ENCODE data around the gene P2RY6.

Gene P2RY6

DNA sequence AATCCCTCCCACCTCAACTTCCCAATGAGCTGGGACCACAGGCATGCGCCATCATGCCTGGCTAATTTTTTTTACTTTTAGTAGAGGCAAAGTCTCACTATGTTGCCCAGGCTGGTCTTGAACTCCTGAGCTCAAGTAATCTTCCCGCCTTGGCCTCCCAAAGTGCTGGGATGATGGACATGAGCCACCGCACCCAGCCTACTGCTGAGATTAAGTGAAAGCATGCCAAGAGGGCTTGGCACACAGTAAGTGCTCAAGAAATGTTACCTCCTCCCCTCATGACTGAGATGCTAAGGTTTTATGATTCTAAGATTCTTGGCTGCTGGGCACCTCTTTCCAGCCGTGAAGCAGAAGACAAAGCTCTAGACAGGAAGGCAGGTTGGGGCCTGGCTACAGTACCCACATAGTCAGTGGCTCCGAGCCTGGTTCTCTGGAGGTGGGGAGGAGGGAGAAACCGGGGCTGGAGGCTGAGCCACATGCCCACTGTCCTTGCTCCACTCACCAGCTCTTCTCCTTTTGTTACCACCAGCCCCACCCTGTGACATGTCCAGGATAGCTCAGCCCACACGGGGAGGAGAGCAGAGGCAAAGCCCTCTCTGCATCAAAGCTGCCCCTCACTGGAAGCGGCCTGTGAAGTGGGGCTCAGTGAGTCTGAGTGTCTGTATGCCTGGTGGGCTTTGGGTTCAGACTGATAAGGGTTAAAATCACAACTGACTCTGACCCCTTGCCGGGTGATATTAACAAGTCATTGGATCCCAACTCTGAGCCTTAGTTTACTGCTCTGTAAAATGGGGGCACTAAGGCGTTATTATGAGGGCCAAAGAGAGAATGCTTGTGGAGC lies 48.8 kb downstream of the P2RY6 start:
- DNase-seq, result no peak

DNA sequence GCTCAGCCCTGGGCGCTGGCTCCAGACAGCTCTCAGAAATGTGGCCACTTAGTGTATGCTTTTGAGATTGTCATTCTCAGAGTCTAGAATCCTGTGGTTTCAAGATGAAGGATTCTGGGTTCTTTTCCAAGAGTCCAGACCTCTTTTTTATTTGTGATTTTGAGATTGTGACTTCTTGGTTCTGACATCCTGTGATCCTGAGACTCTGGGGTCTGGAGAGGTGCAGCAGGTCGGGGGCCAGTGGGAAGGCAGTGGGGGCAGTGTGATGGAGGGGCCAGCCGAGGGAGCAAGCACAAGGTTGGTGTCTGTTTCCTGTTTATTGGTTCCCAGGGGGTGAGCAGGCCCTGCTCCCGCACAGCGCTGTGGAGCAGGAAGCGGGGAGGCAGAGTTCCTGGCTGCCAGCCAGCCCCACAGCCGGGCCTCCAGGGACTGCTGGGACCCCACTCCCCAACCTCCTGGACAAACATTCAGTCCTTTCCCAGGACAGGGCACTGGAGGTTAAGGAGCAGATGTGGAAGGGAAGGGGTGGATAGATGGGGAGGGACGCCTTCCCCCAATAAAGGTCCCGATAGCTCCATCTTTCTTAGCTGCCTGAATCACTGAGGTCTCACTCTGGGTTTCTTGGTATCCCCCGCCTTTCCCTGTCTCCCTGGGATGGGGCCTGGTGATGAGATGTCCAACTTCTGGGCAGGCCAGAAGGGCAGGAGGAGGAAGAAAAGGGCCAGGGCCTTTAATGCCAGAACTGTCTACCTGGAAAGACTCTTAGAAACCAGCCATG lies 49.7 kb downstream of the P2RY6 start:
- no peak for DNase-seq

DNA sequence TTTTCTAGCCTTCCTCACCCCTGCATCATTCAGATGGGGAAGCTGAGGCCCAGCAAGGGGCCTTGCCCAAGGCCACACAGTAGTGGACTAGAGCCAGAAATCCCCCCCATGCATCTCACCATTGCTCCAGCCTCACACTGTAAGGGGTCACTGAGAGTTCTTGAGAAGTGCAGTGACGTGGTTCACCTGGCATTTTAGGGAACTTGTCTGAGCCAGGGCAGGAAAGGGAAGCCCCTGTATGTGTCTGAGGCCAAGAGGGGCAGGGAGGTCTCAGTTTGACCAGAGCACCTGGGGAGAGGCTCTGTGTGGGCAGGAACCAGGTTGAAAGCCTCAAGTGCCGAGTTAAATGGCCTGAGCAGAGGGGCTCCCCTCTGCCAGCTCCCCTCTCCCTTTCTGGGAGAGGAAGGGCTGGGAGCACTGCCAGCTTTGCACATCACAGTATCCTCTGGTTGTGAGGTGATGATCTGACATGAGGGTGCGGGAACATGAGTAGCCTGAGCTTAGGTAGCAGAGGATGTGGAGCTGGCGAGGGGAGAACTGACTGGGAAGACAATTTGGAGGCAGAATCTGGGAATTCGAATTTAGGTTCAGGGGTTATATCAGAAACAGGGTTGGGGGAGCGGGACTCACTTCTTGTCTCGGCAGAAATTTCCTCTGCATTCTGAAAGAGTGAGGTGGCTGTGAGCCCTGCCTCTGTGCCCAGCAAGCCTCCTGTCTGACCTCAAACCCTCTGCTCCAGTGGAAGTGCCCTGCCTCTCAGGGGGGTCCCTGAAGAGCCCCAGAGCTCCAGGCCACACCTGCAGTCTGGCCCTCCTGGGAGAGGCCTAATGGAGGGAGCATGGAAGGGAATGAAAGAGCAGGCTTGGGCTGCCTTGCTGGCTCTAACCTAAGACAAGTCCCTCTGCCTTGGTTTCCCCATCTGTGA lies 50.5 kb downstream of the P2RY6 start:
- peak; percentile 41 for DNase-seq

DNA sequence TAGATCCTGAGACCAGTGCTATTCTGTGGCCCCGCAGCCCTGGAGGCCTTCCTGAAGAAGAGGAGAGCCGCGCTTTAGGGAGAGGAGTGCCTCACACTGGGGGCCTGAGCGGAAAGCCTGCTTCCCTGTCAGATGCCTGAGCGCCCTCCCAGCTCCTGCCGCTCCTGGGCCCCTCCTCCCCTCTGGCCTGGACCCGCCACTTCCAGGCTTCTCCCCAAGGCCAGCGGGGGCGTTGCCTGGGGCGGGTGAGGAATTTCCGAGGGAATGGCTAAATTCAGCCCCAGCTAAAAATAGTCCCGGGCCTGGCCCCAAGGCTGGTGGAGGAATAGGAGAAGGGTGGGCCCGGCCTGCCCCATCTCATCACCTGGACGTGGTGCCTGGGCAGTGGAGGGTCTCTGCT lies 51.3 kb downstream of the P2RY6 start:
- DNase-seq, result no peak

DNA sequence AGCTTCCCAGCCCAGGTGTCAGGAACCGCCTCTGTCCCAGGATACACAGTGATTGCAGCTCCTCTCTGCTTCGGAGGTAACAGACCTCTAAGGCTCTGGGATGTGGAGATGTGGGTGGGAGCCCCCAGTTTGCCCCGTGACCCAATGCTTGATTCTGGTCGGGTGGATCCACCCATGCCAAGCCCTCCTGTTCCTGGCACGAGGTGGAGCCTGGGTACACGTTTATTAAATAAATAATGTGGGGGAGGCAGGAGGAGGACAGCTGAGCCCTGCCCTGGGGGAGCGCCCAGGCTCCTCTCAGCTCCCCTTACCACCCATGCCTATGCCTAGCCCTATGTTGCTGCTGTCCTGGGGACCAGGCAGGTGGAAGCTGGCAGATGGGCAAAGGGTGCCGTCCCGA lies 52.0 kb downstream of the P2RY6 start:
- DNase-seq, result no peak

DNA sequence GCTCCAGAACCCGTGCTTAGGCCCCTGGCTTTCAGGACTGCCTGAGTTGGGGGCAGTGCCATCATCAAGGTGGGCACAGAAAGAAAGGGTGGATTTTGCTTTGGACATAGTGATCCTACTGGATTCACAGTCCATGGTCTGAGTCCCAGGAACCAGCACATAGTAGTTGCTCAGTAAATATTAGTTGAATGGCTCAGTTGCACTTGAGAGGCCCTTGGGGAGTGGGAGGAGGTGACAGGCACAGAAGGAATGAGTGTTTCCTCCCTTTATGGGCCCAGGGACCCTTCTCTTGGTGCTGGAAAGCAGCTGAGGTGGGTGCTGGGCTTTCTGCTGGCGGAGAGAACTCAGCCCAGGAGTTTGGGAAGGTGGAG lies 52.5 kb downstream of the P2RY6 start:
- DNase-seq, result no peak

DNA sequence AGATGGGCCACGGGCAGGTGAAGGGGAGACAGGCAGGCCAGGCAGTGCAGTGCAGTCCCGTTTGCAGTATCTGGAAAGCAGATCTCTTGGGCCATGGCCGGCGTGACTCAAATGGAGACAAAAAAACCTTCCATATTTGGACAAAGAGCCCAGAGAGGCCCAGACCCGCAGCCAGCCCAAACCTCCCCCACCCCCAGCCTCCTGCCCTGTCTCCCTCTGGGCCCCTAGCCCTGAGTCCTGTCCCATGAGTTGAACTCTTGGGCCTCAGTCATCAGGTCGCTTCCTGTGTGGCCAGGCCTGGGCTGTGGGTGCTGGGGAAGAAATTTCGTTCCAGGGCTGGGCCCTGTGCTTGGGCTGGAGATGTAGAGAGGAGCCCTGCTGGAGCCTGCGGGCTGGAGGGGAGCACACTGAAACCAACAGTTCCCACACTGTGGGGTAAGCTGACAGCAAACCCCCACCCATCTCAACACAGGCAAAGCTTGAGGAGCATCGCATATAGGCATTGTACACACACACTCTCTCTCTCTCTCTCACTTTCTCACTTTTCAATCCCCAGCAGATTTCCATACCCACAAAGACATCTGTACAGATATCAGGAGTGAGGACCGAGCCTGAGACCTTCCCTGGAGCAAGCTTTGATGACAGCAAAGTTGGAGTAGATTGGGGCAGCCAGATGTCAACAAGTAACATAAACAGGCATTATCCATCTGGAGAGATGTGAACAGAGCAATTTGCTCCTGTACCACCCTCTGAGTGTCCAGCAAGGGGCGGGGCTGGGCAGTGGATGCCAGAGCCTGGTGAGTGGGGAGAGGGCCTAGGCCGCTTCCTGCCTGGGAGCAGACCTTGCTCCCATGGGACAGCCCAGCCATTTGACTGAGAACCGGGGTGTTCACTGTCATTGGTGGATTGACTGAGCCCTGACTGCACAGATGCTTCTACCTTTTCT lies 53.2 kb downstream of the P2RY6 start:
- no peak for DNase-seq

DNA sequence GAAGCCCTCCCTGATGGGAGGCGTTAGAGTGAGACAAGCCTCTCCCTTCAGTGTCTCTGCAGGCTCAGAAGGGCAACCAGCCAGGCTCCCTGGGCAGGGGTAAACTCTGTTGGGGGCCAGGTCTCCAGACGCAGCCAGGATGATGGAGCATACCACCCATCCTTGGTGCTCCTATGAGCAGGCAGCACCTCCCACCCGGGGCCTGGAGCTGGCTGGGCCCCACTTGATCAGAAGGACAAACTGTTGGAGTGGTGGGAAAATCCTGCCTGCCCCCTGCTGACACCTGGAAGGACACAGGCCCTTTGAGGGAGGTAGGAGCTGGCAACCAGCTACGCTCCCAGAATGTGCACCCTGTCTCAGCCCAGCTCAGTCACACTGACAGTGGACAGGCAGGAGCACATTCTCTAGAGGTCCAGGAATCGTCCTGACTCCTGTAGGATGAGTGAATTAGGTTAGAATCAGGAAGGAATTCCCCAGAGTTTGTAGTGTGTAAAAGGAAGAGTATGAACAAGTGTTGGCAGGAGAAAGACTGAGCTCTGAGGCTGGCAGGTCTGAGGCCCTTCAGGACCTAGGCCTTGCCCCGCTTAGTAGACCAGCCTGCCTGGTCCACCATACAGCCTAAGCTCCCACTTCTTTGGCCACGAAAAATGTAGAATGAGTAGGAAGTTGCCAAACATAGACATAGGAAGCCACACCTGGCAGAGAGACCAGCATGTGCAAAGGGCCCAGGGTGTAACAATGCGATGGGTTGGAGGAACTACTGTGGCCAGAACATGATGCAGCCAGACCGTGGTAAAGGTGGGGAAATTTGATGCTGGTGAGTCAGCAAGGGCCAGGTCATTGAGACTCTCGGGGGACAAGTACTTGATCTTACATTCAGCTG lies 55.0 kb downstream of the P2RY6 start:
- DNase-seq, result no peak

DNA sequence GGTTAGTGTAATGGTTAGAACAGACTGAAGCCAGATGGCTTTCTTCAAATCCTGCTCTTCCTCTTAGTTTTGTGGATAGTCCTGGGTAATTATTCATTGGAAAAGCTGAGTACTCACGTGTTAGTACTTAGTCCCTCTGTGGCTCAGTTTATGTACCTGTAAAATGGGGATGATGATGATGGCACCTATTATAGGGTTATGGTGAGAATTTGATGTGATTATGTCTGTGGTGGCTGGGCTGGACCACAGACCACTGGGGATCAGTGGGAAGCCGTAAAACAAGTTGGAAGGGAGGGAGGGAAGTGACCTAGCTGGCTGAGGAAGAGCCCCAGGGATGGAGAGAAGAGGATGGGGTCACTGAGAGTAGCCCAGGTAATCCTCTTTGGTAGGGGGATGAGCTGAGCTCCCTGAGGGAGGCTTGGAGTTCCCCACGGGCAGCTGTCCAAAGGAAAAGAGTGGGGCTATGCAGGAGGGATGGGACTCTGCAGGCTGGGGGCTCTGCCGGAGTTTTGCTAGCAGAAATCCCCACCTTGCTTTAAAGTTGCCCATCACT lies 55.8 kb downstream of the P2RY6 start:
- DNase-seq, result no peak

DNA sequence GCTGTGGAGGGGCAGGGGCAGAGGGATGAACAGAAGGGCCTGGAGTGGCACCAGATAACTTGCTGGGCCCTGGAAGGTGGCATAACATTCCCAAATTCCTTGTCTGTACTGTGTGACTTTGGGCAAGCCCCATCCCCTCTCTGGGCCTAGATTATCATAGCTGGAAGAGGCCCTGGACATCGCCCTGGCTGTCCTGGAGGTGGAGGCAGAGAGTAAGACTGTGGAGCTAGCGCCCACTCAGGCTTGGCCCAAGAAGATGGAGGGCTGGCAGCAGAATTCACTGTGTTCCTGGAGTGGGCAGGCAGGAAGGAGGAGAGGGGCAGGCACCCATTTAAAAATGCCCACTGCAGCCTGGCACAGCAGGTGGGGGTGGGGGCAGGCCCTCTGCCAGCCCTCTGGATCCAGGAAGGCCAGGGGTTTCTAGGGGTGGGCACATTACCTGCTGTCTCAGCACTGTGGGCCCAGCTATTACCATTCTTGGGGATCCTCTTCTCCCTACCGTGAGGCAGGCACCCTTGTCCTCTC lies 58.5 kb downstream of the P2RY6 start:
- DNase-seq, result no peak

DNA sequence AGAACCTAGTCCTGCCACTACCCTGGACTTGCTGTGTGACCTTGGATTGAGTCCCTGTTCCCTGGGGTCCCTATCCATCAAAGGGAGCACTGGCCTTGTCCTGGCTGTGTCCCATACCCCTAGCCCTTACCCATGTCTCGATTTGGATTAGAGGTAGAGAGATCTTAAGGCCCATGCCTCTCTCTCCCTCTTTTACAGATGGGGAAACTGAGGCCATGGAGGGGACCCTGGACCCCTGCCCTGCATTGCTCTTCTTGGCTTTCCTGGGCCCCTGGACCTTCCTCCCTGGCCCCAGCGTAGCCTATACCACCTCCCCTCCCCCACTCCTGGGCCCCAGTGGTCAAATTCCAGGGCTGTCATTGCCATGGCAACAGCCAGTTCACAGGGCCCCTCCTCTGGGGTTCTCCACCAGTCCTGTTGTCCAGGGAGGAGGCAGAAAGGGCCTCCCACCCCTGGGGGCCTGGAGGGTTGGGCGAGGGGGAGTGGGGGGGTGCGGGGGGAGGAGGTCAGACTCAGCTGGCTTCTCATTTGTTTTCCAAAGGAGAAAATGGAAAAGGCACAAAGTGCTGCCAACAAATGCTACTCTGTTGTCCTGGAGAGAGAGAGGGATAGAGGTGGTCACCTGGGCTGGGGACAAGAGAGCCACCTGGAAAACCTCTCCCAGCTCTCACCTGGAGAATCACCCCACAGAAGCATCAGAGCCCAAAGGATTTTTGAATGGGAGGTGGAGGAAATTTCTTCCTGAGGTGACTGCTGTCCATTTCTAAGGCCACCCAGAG lies 59.2 kb downstream of the P2RY6 start:
- no peak for DNase-seq

DNA sequence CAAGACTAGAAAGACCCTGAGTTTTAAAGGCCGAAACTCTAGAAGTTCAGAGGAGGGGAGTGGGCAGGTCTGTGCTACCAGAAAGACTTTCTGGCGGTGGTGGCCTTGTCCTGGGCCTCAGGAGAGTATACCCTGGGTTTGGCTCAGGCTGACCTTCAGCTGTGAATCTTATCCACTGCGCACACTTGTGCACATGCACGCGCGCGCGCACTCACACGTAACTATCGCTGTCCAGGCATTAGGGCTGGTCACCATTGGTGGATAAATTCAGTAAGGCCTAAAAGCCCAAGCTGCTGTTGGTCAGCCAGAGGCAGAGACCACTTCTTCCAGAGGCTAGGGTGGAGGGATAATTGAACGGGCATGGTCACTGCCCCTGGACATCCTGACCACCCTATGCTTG lies 61.0 kb downstream of the P2RY6 start:
- DNase-seq, result no peak

DNA sequence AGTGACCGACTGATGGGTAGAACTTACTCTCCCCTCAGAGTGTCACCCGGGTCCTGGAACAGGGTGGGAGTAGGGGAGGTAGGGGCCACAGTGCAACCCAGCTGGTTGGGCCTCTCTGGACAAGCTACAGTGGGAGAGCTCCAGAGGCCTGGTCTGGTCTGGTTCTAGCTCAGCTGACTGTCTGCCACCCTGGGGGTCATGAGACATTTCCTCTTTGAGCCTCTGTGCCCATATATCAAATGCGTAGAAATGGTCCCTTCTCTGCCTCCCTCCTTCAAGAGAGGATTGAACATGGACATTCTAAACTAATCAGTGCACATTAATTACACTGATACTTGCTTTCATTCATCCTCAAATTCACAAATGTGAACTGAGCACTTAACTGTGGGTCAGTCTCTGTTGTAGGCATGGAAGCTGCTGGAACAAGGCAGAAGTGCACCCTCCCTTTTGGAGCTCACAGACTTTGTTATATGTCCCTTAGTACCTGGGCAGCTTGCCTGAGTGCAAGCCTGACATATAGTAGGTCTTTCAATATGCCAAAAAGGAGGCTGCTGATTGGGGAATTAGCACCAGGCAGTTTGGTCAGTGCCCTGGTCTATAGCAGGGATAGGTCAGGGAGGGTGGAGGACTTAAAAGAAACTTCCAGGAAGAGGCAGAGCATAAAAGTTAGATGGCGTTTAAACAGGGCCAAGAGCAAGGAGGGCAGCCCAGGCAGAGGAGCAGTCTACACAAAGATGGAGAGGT lies 61.7 kb downstream of the P2RY6 start:
- DNase-seq, result no peak

DNA sequence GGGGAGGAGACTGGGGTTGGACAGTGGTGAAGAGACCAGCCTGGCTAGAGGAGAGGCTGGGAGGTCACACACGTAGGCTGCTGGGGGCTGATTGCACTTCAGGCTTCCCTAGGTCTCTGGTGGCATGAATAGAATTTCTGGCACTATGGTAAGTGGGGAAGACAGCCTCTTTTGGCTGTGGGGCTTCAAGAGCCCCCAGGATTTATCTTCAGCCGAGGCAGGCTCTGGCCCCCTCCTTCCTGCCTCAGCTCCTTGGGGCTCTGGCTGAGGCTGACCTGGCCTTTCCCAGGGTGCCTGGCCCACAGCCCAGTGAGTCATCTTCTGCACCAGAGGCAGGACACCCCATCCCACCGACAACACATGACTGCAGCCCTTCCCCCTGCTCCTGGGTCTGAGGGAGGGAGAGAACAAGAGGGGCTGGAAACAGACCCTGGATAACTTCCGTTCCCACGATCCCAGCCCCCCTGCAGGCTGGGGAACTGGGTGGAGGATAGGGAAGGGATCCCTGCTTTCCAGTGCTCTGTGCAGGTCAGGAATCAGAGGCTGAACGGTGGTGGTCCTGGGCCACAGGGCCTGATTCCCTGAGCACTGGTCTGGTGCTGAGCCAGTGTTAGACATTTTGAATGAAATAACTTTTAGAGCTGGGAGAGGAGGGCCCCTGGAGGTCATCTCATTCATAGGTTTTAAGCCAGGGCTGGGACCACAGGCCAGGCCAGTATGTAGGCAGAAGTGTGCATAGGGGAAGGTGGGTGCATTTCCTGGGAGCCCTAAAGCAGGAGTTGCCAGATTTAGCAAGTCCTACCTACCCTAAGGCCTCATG lies 62.5 kb downstream of the P2RY6 start:
- DNase-seq, result no peak

DNA sequence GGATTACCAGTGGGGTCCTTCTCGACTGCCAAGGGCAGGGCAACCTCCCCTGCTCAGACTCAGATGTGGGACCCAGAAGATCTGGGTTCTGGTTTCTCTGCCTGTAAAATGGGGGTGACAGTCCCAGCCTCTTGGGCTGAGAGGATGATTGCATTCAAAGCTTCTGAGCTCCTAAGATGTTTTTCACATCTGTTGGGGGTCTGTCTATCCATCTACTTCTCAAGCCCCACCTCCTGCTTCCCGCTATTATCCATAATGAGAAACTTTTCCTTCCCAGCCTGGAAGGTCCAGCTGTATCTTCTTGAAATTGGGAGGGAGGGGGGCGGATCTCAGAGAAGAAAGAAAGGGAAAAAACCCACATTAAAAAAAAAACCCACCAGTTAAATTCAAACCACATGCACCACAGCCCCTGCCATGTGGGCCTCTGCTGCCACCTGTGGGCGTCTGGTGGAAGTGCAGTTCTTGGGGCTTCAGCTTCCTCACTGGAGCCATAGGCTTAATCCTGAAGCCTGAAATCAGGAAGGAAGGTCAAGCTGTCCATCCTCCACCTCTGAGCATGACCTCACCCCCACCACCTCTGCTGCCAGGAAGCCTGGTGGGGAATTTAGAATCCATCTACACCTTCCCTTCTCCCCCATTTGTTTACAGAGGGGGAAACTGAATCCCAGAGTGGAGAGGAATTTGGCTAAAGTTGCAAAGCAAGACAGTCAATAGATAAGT lies 63.2 kb downstream of the P2RY6 start:
- DNase-seq, result peak; percentile 69

DNA sequence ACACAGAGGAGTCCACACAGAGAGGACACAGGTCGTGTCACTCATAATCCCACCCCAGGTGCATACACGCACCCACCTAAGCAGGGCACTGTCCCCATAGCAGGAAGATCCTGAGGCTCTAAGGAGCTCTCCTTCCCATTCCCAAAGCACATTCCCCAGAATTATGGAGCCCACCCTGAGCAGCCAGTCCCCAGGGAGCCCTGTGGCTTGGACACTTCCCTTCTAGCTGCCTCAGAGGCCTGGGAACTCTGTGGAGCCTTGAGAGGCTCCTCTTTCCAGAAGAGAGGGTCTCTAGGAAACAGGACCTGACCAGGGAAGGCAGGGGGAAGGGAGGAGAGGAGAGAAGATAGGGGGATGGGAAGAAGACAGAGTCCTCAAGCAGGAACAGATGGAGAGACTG lies 65.7 kb downstream of the P2RY6 start:
- DNase-seq, result no peak

DNA sequence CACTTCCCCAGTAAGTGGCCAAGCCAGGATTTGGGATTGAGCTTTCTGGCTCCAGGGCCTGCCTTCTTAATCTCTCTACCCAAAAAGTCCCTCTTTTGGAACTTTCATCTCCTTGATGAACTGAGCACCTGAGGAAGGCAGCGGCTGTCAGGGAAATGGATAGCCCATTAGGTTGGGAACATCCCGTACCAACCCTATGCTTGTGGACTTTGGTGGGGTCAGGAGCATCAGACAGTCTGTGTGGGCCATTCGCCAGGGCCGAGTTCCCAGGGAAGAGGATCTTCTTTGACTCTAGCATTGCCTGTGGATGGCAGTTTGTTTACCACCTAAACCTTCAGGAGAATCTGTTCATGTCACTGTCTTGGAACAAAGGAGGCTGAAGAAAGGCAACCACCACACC lies 66.1 kb downstream of the P2RY6 start:
- DNase-seq, result no peak

Data from CD4-positive, alpha-beta T cell treated with Interleukin-15 for 1 hour (primary cell).